ENCODE results near the gene CDH22.

Gene CDH22

GRCh38 chr20:46145713-46146112 is 162.6 kb downstream of the CDH22 start:
- Histone ChIP-seq H3K27me3 (ENCODE audit: control insufficient read depth, insufficient read depth, low read length) (no peaks in the 10 kb centered on the region), H3K4me1 (ENCODE audit: control insufficient read depth, insufficient read depth, low read length) (no peaks in the 10 kb centered on the region), H3K9me3 (ENCODE audit: control insufficient read depth, insufficient read depth, low read length) (no peaks in the 10 kb centered on the region), H3K36me3 (ENCODE audit: control insufficient read depth, insufficient read depth, low read length) (no peaks in the 10 kb centered on the region), H3K4me3 (ENCODE audit: low read depth, low read length) (no peak overlapping the region), H3K9ac (ENCODE audit: low read depth, low read length) (no peak overlapping the region)

- Histone ChIP-seq H3K27me3 (ENCODE audit: control insufficient read depth, insufficient read depth, low read length) (no peaks in the 10 kb centered on the region), H3K4me3 (ENCODE audit: low read depth, low read length) (no peak overlapping the region), H3K9me3 (ENCODE audit: control insufficient read depth, insufficient read depth, low read length) (no peaks in the 10 kb centered on the region), H3K4me1 (ENCODE audit: control insufficient read depth, insufficient read depth, low read length) (no peaks in the 10 kb centered on the region), H3K36me3 (ENCODE audit: control insufficient read depth, insufficient read depth, low read length) (no peaks in the 10 kb centered on the region), H3K9ac (ENCODE audit: low read depth, low read length) (no peak overlapping the region)
Observed at GRCh38 chr20:46144432-46145025, 163.8 kb downstream of the CDH22 start.

- no peak overlapping the region for H3K4me3 ChIP-seq (ENCODE audit: low read depth, low read length)
- no peaks in the 10 kb centered on the region for H3K36me3 ChIP-seq (ENCODE audit: control insufficient read depth, insufficient read depth, low read length)
Observed at GRCh38 chr20:46142124-46142523, 166.2 kb downstream of the CDH22 start.

GRCh38 chr20:46139908-46140482 is 168.3 kb downstream of the CDH22 start:
- H3K27me3 ChIP-seq (ENCODE audit: control insufficient read depth, insufficient read depth, low read length) = no peaks in the 10 kb centered on the region
- no peaks in the 10 kb centered on the region for H3K36me3 ChIP-seq (ENCODE audit: control insufficient read depth, insufficient read depth, low read length)
- no peaks in the 10 kb centered on the region for H3K9me3 ChIP-seq (ENCODE audit: control insufficient read depth, insufficient read depth, low read length)
- H3K4me3 ChIP-seq (ENCODE audit: low read depth, low read length) = no peak overlapping the region
- H3K4me1 ChIP-seq (ENCODE audit: control insufficient read depth, insufficient read depth, low read length) = peaks cover 8% of the 10 kb centered on the region
- H3K9ac ChIP-seq (ENCODE audit: low read depth, low read length) = no peak overlapping the region

More at GRCh38 chr20:46142124-46142523, 166.2 kb downstream of the CDH22 start:
- no peaks in the 10 kb centered on the region for H3K9me3 ChIP-seq (ENCODE audit: control insufficient read depth, insufficient read depth, low read length)
- H3K27me3 ChIP-seq (ENCODE audit: control insufficient read depth, insufficient read depth, low read length) = no peaks in the 10 kb centered on the region
- no peaks in the 10 kb centered on the region for H3K4me1 ChIP-seq (ENCODE audit: control insufficient read depth, insufficient read depth, low read length)
- no peak overlapping the region for H3K9ac ChIP-seq (ENCODE audit: low read depth, low read length)

GRCh38 chr20:46139266-46139889 is 168.9 kb downstream of the CDH22 start:
- Histone ChIP-seq H3K27me3 (ENCODE audit: control insufficient read depth, insufficient read depth, low read length) (no peaks in the 10 kb centered on the region), H3K36me3 (ENCODE audit: control insufficient read depth, insufficient read depth, low read length) (no peaks in the 10 kb centered on the region), H3K4me3 (ENCODE audit: low read depth, low read length) (no peak overlapping the region), H3K4me1 (ENCODE audit: control insufficient read depth, insufficient read depth, low read length) (peaks cover 8% of the 10 kb centered on the region), H3K9me3 (ENCODE audit: control insufficient read depth, insufficient read depth, low read length) (no peaks in the 10 kb centered on the region), H3K9ac (ENCODE audit: low read depth, low read length) (peak overlapping the region; percentile 16)

GRCh38 chr20:46137816-46138215 is 170.5 kb downstream of the CDH22 start:
- Histone ChIP-seq H3K4me3 (ENCODE audit: low read depth, low read length) (no peak overlapping the region), H3K36me3 (ENCODE audit: control insufficient read depth, insufficient read depth, low read length) (no peaks in the 10 kb centered on the region), H3K9me3 (ENCODE audit: control insufficient read depth, insufficient read depth, low read length) (no peaks in the 10 kb centered on the region), H3K4me1 (ENCODE audit: control insufficient read depth, insufficient read depth, low read length) (peaks cover 10% of the 10 kb centered on the region), H3K27me3 (ENCODE audit: control insufficient read depth, insufficient read depth, low read length) (peaks cover 2% of the 10 kb centered on the region), H3K9ac (ENCODE audit: low read depth, low read length) (no peak overlapping the region)

- peaks cover 12% of the 10 kb centered on the region for H3K27me3 ChIP-seq (ENCODE audit: control insufficient read depth, insufficient read depth, low read length)
- no peak overlapping the region for H3K4me3 ChIP-seq (ENCODE audit: low read depth, low read length)
- no peaks in the 10 kb centered on the region for H3K9me3 ChIP-seq (ENCODE audit: control insufficient read depth, insufficient read depth, low read length)
- peaks cover 10% of the 10 kb centered on the region for H3K4me1 ChIP-seq (ENCODE audit: control insufficient read depth, insufficient read depth, low read length)
- H3K36me3 ChIP-seq (ENCODE audit: control insufficient read depth, insufficient read depth, low read length) = no peaks in the 10 kb centered on the region
- H3K9ac ChIP-seq (ENCODE audit: low read depth, low read length) = no peak overlapping the region
Observed at GRCh38 chr20:46135856-46136633, 172.3 kb downstream of the CDH22 start.

- no peak overlapping the region for H3K4me3 ChIP-seq (ENCODE audit: low read depth, low read length)
- H3K36me3 ChIP-seq (ENCODE audit: control insufficient read depth, insufficient read depth, low read length) = no peaks in the 10 kb centered on the region
- H3K27me3 ChIP-seq (ENCODE audit: control insufficient read depth, insufficient read depth, low read length) = peaks cover 21% of the 10 kb centered on the region
- no peak overlapping the region for H3K9ac ChIP-seq (ENCODE audit: low read depth, low read length)
- no peaks in the 10 kb centered on the region for H3K9me3 ChIP-seq (ENCODE audit: control insufficient read depth, insufficient read depth, low read length)
- peaks cover 13% of the 10 kb centered on the region for H3K4me1 ChIP-seq (ENCODE audit: control insufficient read depth, insufficient read depth, low read length)
Observed at GRCh38 chr20:46134716-46135115, 173.6 kb downstream of the CDH22 start.

GRCh38 chr20:46133886-46134654 is 174.2 kb downstream of the CDH22 start:
- peaks cover 13% of the 10 kb centered on the region for H3K4me1 ChIP-seq (ENCODE audit: control insufficient read depth, insufficient read depth, low read length)
- H3K27me3 ChIP-seq (ENCODE audit: control insufficient read depth, insufficient read depth, low read length) = peaks cover 21% of the 10 kb centered on the region
- no peaks in the 10 kb centered on the region for H3K9me3 ChIP-seq (ENCODE audit: control insufficient read depth, insufficient read depth, low read length)
- no peaks in the 10 kb centered on the region for H3K36me3 ChIP-seq (ENCODE audit: control insufficient read depth, insufficient read depth, low read length)
- H3K4me3 ChIP-seq (ENCODE audit: low read depth, low read length) = no peak overlapping the region
- no peak overlapping the region for H3K9ac ChIP-seq (ENCODE audit: low read depth, low read length)

- peaks cover 13% of the 10 kb centered on the region for H3K4me1 ChIP-seq (ENCODE audit: control insufficient read depth, insufficient read depth, low read length)
- H3K36me3 ChIP-seq (ENCODE audit: control insufficient read depth, insufficient read depth, low read length) = no peaks in the 10 kb centered on the region
- H3K9ac ChIP-seq (ENCODE audit: low read depth, low read length) = no peak overlapping the region
- H3K4me3 ChIP-seq (ENCODE audit: low read depth, low read length) = no peak overlapping the region
- peaks cover 21% of the 10 kb centered on the region for H3K27me3 ChIP-seq (ENCODE audit: control insufficient read depth, insufficient read depth, low read length)
- no peaks in the 10 kb centered on the region for H3K9me3 ChIP-seq (ENCODE audit: control insufficient read depth, insufficient read depth, low read length)
Observed at GRCh38 chr20:46132705-46133120, 175.6 kb downstream of the CDH22 start.

- peaks cover 11% of the 10 kb centered on the region for H3K4me1 ChIP-seq (ENCODE audit: control insufficient read depth, insufficient read depth, low read length)
- no peak overlapping the region for H3K9ac ChIP-seq (ENCODE audit: low read depth, low read length)
- no peaks in the 10 kb centered on the region for H3K36me3 ChIP-seq (ENCODE audit: control insufficient read depth, insufficient read depth, low read length)
- H3K4me3 ChIP-seq (ENCODE audit: low read depth, low read length) = no peak overlapping the region
- no peaks in the 10 kb centered on the region for H3K9me3 ChIP-seq (ENCODE audit: control insufficient read depth, insufficient read depth, low read length)
- peaks cover 21% of the 10 kb centered on the region for H3K27me3 ChIP-seq (ENCODE audit: control insufficient read depth, insufficient read depth, low read length)
Observed at GRCh38 chr20:46131396-46131795, 176.9 kb downstream of the CDH22 start.
